WTC11 (cell line): ENCODE measurements around the gene MRTFA. TPM values are rescaled to one million over a fixed set of nuclear protein-coding genes. Genes with fewer than 3 reads are reported as not detected.

Experiments
- ATAC-seq: fragments of 200-7000 bp; cut with Tn5 transposase; 2 replicates; pipeline ENCODE4 v1.10.0; 2021; ENCODE audit warnings: mild to moderate bottlenecking, moderate library complexity
- CTCF ChIA-PET: fragments of 300-600 bp; sonication (Branson Sonifier 250); formaldehyde crosslinking; loops from one replicate; lab custom pipeline; 2021; ENCODE audit warnings: antibody characterized with exemption; lab: Charles Lee
- POLR2A ChIA-PET: fragments of 350-600 bp; sonication (Branson Sonifier 250); formaldehyde crosslinking; loops from one replicate; lab custom pipeline; 2021; ENCODE audit warnings: antibody characterized with exemption; lab: Charles Lee
- DNase-seq: peaks from one replicate; pipeline ENCODE4 v3.0.0; 2021; ENCODE audit warnings: low spot score
- H3K27ac Mint-ChIP-seq: 2 replicates; pipeline ENCODE4 v1.8.0; 2021; ENCODE audit warnings: mixed read lengths
- H3K27me3 Mint-ChIP-seq: 2 replicates; pipeline ENCODE4 v1.8.0; 2021; ENCODE audit warnings: low read depth, mild to moderate bottlenecking, moderate library complexity, mixed read lengths
- H3K36me3 Mint-ChIP-seq: 2 replicates; pipeline ENCODE4 v1.8.0; 2021; ENCODE audit warnings: mixed read lengths
- H3K4me1 Mint-ChIP-seq: 2 replicates; pipeline ENCODE4 v1.8.0; 2022; ENCODE audit warnings: mixed read lengths
- H3K4me3 Mint-ChIP-seq: 2 replicates; pipeline ENCODE4 v1.8.0; 2021; ENCODE audit warnings: mild to moderate bottlenecking, moderate library complexity, mixed read lengths
- H3K9me3 Mint-ChIP-seq: 2 replicates; pipeline ENCODE4 v1.8.0; 2021; ENCODE audit warnings: mixed read lengths
- ELF4 ChIP-seq: sonication (generic); formaldehyde crosslinking; IDR thresholded peaks from 2 replicates; pipeline ENCODE4 v1.8.1; 2022; ENCODE audit warnings: low read depth, mild to moderate bottlenecking, moderate library complexity, missing genetic modification reagents
- ESRRA ChIP-seq: sonication (generic); formaldehyde crosslinking; IDR thresholded peaks from 2 replicates; pipeline ENCODE4 v1.8.1; 2022; ENCODE audit warnings: mild to moderate bottlenecking, missing genetic modification reagents, borderline replicate concordance
- GRHL2 ChIP-seq: fragments of 250-450 bp; sonication (Bioruptor Pico); IDR thresholded peaks from 2 replicates; pipeline ENCODE4 v1.8.0; 2022; ENCODE audit warnings: mild to moderate bottlenecking, moderate library complexity; ENCODE audit not compliant: insufficient replicate concordance, severe bottlenecking
- HMGA2 ChIP-seq: fragments of 250-450 bp; sonication (Bioruptor Pico); IDR thresholded peaks from 2 replicates; pipeline ENCODE4 v1.4.0; 2021; ENCODE audit warnings: mild to moderate bottlenecking, moderate library complexity
- JAZF1 ChIP-seq: fragments of 250-450 bp; sonication (Bioruptor Pico); IDR thresholded peaks from 2 replicates; pipeline ENCODE4 v1.9.0; 2021; ENCODE audit warnings: moderate library complexity, mild to moderate bottlenecking, inconsistent platforms
- OVOL2 ChIP-seq: fragments of 250-450 bp; sonication (Bioruptor Pico); IDR thresholded peaks from 2 replicates; pipeline ENCODE4 v1.9.0; 2021; ENCODE audit warnings: mild to moderate bottlenecking, borderline replicate concordance
- PRRX2 ChIP-seq: fragments of 250-450 bp; sonication (Bioruptor Pico); IDR thresholded peaks from 2 replicates; pipeline ENCODE4 v1.8.0; 2021; ENCODE audit warnings: mild to moderate bottlenecking
- ZBTB21 ChIP-seq: sonication (generic); formaldehyde crosslinking; IDR thresholded peaks from 2 replicates; pipeline ENCODE4 v1.8.1; 2023; ENCODE audit warnings: mild to moderate bottlenecking, missing genetic modification reagents, borderline replicate concordance
- ZNF121 ChIP-seq: sonication (generic); formaldehyde crosslinking; IDR thresholded peaks from 2 replicates; pipeline ENCODE4 v1.8.0; 2023; ENCODE audit warnings: missing genetic modification reagents
- ZNF317 ChIP-seq: sonication (generic); formaldehyde crosslinking; IDR thresholded peaks from 2 replicates; pipeline ENCODE4 v1.8.1; 2023; ENCODE audit warnings: low read depth, mild to moderate bottlenecking, moderate library complexity, missing genetic modification reagents, borderline replicate concordance
- total RNA-seq: library from RNA; stranded (reverse); gene quantifications from 3 replicates; pipeline ENCODE4 v1.2.3, GENCODE V29; 2021
- TF ChIP-seq, protein P1 (sequence below): sonication (generic); formaldehyde crosslinking; IDR thresholded peaks from 2 replicates; pipeline ENCODE4 v1.8.1; 2022; ENCODE audit warnings: low read depth, missing genetic modification reagents, borderline replicate concordance
- TF ChIP-seq, protein P2 (sequence below): fragments of 200-600 bp; IDR thresholded peaks from 2 replicates; pipeline ENCODE4 v1.8.0; 2022; ENCODE audit warnings: antibody characterized with exemption
- TF ChIP-seq, protein P3 (sequence below): sonication (generic); formaldehyde crosslinking; IDR thresholded peaks from 2 replicates; pipeline ENCODE4 v1.8.0; 2022; ENCODE audit warnings: mild to moderate bottlenecking, missing genetic modification reagents
- TF ChIP-seq, protein P4 (sequence below): sonication (generic); formaldehyde crosslinking; IDR thresholded peaks from 2 replicates; pipeline ENCODE4 v1.8.1; 2022; ENCODE audit warnings: low read depth, mild to moderate bottlenecking, moderate library complexity, missing genetic modification reagents, borderline replicate concordance
- TF ChIP-seq, protein P5 (sequence below): sonication (generic); formaldehyde crosslinking; IDR thresholded peaks from 2 replicates; pipeline ENCODE4 v1.8.0; 2022; ENCODE audit warnings: mild to moderate bottlenecking, missing genetic modification reagents
- TF ChIP-seq, protein P6 (sequence below): fragments of 250-450 bp; sonication (Bioruptor Pico); IDR thresholded peaks from 2 replicates; pipeline ENCODE4 v1.8.0; 2021; ENCODE audit warnings: mild to moderate bottlenecking
- TF ChIP-seq, protein P7 (sequence below): sonication (generic); formaldehyde crosslinking; IDR thresholded peaks from 2 replicates; pipeline ENCODE4 v1.8.0; 2022; ENCODE audit warnings: mild to moderate bottlenecking, missing genetic modification reagents
- TF ChIP-seq, protein P8 (sequence below): sonication (generic); formaldehyde crosslinking; conservative IDR thresholded peaks from 2 replicates; pipeline ENCODE4 v1.8.1; 2022; ENCODE audit warnings: mild to moderate bottlenecking, missing genetic modification reagents
- TF ChIP-seq, protein P9 (sequence below): sonication (generic); formaldehyde crosslinking; IDR thresholded peaks from 2 replicates; pipeline ENCODE4 v1.8.1; 2023; ENCODE audit warnings: mild to moderate bottlenecking, missing genetic modification reagents, moderate library complexity

Gene MRTFA
- total RNA-seq, 1 experiment from 2014 or later: 48.4 TPM

DNA sequence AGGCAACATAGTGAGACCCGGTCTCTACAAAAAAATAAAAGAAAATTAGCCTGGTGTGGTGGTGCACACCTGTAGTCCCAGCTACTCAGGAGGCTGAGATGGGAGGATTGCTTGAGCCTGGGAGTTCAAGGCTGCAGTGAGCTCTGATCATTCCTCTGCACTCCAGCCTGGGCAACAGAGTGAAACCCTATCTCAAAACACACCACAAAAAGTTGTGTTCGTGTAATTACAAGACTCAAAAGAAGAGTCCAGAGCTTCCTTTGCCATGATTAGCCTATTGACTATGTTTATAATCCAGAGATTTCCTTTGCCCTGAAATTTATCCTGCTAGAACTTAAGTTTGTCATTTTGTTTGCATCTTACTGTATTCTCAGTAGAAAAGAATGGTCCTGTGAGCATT is 245.1 kb downstream of the MRTFA start:
- Mint-ChIP-seq H3K27ac (no peak overlapping the region), H3K27me3 (no peaks in the 10 kb centered on the region), H3K9me3 (no peaks in the 10 kb centered on the region), H3K4me3 (no peak overlapping the region), H3K4me1 (no peaks in the 10 kb centered on the region), H3K36me3 (peaks cover 3% of the 10 kb centered on the region; the same call in 1 of the 2 replicates)
- ATAC-seq: no peak
- TF ChIP-seq, protein P1, sequence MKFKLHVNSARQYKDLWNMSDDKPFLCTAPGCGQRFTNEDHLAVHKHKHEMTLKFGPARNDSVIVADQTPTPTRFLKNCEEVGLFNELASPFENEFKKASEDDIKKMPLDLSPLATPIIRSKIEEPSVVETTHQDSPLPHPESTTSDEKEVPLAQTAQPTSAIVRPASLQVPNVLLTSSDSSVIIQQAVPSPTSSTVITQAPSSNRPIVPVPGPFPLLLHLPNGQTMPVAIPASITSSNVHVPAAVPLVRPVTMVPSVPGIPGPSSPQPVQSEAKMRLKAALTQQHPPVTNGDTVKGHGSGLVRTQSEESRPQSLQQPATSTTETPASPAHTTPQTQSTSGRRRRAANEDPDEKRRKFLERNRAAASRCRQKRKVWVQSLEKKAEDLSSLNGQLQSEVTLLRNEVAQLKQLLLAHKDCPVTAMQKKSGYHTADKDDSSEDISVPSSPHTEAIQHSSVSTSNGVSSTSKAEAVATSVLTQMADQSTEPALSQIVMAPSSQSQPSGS (CRISPR knock-in tag): no peak
- TF ChIP-seq GRHL2 (CRISPR knock-in tag): no peak
- CTCF ChIA-PET: no interaction called here
- DNase-seq: no peak
- POLR2A ChIA-PET: no interaction called here

DNA sequence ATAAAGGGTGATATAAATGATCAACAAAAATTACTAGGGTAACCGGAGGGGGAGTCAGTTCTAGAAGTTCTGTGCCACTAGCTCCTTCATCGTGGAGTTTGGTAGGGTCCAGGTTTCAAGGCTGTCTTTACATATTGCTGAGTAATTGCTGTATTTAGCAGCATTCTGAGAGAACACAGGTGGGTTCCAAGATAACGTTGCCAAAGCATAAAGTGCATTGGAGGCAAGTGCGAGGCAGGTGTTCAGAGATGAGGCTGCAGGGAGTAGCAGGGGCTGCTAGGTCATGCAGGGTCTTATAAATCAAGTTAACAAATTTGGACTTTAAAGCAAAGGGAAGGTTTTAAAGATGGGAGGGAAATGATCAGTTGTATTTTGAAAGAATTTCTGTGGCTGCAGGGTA is 248.3 kb downstream of the MRTFA start:
- H3K36me3 Mint-ChIP-seq: peaks cover 3% of the 10 kb centered on the region; the same call in 1 of the 2 replicates

More for the DNA sequence above, 248.3 kb downstream of the MRTFA start:
- Mint-ChIP-seq H3K9me3 (no peaks in the 10 kb centered on the region), H3K27me3 (no peaks in the 10 kb centered on the region), H3K27ac (no peak overlapping the region; the same call in 1 of the 2 replicates), H3K4me1 (peaks cover 4% of the 10 kb centered on the region; the same call in 1 of the 2 replicates), H3K4me3 (no peak overlapping the region)
- DNase-seq: no peak
- ChIA-PET CTCF (no interaction called here), POLR2A (no interaction called here)
- no peak for TF ChIP-seq HMGA2 (CRISPR knock-in tag)
- TF ChIP-seq, protein P2, sequence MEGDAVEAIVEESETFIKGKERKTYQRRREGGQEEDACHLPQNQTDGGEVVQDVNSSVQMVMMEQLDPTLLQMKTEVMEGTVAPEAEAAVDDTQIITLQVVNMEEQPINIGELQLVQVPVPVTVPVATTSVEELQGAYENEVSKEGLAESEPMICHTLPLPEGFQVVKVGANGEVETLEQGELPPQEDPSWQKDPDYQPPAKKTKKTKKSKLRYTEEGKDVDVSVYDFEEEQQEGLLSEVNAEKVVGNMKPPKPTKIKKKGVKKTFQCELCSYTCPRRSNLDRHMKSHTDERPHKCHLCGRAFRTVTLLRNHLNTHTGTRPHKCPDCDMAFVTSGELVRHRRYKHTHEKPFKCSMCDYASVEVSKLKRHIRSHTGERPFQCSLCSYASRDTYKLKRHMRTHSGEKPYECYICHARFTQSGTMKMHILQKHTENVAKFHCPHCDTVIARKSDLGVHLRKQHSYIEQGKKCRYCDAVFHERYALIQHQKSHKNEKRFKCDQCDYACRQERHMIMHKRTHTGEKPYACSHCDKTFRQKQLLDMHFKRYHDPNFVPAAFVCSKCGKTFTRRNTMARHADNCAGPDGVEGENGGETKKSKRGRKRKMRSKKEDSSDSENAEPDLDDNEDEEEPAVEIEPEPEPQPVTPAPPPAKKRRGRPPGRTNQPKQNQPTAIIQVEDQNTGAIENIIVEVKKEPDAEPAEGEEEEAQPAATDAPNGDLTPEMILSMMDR: no peak
- TF ChIP-seq, protein P3, sequence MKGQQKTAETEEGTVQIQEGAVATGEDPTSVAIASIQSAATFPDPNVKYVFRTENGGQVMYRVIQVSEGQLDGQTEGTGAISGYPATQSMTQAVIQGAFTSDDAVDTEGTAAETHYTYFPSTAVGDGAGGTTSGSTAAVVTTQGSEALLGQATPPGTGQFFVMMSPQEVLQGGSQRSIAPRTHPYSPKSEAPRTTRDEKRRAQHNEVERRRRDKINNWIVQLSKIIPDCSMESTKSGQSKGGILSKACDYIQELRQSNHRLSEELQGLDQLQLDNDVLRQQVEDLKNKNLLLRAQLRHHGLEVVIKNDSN (CRISPR knock-in tag): no peak
- TF ChIP-seq ZNF317 (CRISPR knock-in tag): no peak
- no peak for TF ChIP-seq PRRX2 (CRISPR knock-in tag)
- TF ChIP-seq ESRRA (CRISPR knock-in tag): no peak
- TF ChIP-seq, protein P4, sequence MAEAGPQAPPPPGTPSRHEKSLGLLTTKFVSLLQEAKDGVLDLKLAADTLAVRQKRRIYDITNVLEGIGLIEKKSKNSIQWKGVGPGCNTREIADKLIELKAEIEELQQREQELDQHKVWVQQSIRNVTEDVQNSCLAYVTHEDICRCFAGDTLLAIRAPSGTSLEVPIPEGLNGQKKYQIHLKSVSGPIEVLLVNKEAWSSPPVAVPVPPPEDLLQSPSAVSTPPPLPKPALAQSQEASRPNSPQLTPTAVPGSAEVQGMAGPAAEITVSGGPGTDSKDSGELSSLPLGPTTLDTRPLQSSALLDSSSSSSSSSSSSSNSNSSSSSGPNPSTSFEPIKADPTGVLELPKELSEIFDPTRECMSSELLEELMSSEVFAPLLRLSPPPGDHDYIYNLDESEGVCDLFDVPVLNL (CRISPR knock-in tag): no peak
- no peak for TF ChIP-seq ELF4 (CRISPR knock-in tag)
- TF ChIP-seq, protein P5, sequence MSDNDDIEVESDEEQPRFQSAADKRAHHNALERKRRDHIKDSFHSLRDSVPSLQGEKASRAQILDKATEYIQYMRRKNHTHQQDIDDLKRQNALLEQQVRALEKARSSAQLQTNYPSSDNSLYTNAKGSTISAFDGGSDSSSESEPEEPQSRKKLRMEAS (CRISPR knock-in tag): no peak
- TF ChIP-seq, protein P6, sequence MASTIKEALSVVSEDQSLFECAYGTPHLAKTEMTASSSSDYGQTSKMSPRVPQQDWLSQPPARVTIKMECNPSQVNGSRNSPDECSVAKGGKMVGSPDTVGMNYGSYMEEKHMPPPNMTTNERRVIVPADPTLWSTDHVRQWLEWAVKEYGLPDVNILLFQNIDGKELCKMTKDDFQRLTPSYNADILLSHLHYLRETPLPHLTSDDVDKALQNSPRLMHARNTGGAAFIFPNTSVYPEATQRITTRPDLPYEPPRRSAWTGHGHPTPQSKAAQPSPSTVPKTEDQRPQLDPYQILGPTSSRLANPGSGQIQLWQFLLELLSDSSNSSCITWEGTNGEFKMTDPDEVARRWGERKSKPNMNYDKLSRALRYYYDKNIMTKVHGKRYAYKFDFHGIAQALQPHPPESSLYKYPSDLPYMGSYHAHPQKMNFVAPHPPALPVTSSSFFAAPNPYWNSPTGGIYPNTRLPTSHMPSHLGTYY (CRISPR knock-in tag): no peak
- TF ChIP-seq ZBTB21 (CRISPR knock-in tag): no peak
- TF ChIP-seq, protein P7, sequence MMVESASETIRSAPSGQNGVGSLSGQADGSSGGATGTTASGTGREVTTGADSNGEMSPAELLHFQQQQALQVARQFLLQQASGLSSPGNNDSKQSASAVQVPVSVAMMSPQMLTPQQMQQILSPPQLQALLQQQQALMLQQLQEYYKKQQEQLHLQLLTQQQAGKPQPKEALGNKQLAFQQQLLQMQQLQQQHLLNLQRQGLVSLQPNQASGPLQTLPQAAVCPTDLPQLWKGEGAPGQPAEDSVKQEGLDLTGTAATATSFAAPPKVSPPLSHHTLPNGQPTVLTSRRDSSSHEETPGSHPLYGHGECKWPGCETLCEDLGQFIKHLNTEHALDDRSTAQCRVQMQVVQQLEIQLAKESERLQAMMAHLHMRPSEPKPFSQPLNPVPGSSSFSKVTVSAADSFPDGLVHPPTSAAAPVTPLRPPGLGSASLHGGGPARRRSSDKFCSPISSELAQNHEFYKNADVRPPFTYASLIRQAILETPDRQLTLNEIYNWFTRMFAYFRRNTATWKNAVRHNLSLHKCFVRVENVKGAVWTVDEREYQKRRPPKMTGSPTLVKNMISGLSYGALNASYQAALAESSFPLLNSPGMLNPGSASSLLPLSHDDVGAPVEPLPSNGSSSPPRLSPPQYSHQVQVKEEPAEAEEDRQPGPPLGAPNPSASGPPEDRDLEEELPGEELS (CRISPR knock-in tag): no peak
- TF ChIP-seq, protein P8, sequence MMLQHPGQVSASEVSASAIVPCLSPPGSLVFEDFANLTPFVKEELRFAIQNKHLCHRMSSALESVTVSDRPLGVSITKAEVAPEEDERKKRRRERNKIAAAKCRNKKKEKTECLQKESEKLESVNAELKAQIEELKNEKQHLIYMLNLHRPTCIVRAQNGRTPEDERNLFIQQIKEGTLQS (CRISPR knock-in tag): no peak
- TF ChIP-seq ZNF121 (CRISPR knock-in tag): no peak
- no peak for TF ChIP-seq OVOL2 (CRISPR knock-in tag)
- TF ChIP-seq, protein P9, sequence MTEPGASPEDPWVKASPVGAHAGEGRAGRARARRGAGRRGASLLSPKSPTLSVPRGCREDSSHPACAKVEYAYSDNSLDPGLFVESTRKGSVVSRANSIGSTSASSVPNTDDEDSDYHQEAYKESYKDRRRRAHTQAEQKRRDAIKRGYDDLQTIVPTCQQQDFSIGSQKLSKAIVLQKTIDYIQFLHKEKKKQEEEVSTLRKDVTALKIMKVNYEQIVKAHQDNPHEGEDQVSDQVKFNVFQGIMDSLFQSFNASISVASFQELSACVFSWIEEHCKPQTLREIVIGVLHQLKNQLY (CRISPR knock-in tag): no peak
- TF ChIP-seq JAZF1: no peak
- ATAC-seq: no peak
